ENCODE results near the gene HTR3B. TPM values are rescaled to one million over a fixed set of nuclear protein-coding genes. Genes with fewer than 3 reads are reported as not detected.

HTR3B gene
- polyA plus RNA-seq, 3 donors: 0.04 to 0.14 TPM; not detected in 1

GRCh38 chr11:113984781-113985180 is 80.2 kb downstream of the HTR3B start:
- H3K27me3 Mint-ChIP-seq (ENCODE audit: low read depth in 3 of 3): peaks cover 2 to 7% (median 7%) of the 10 kb centered on the region in 3 donors
- Histone ChIP-seq H3K4me1 (ENCODE audit: control insufficient read depth in 1 of 2, insufficient read depth in 2 of 2, low read length in 2 of 2) (no peaks in the 10 kb centered on the region), H3K9ac (ENCODE audit: insufficient read depth, low read length, poor library complexity, severe bottlenecking) (no peak overlapping the region), H3K4me2 (replicated peaks; ENCODE audit: extremely low read depth, low read length, poor library complexity, severe bottlenecking) (no peak overlapping the region), H4K20me1 (ENCODE audit: insufficient read depth, low read length) (no peaks in the 10 kb centered on the region), H3K27ac (ENCODE audit: low read depth in 1 of 2, low read length in 2 of 2) (no peak overlapping the region), H3K79me2 (ENCODE audit: insufficient read depth, low read length) (no peaks in the 10 kb centered on the region), H3K36me3 (replicated peaks in 1 of 2; ENCODE audit: control insufficient read depth in 1 of 2, insufficient read depth in 2 of 2, low read length in 2 of 2) (no peaks in the 10 kb centered on the region), H3K27me3 (ENCODE audit: control insufficient read depth in 2 of 2, insufficient read depth in 2 of 2, low read length in 2 of 2) (no peaks in the 10 kb centered on the region), H2AFZ (ENCODE audit: insufficient read depth, low read depth, low read length, poor library complexity, severe bottlenecking) (no peak overlapping the region), H3K4me3 (replicated peaks in 1 of 3; ENCODE audit: low read depth in 2 of 3, low read length in 3 of 3) (no peak overlapping the region), H3K9me3 (replicated peaks in 1 of 2; ENCODE audit: control insufficient read depth in 1 of 2, insufficient read depth in 1 of 2, low read length in 2 of 2) (no peaks in the 10 kb centered on the region)
- DNase-seq: no peak
- TF ChIP-seq CTCF (IDR thresholded peaks at IDR 0.05): no peak
- H3K4me1 Mint-ChIP-seq: peaks cover 8% of the 10 kb centered on the region
- intact Hi-C loops (cut with micrococcal nuclease): no loop called here
- H3K36me3 Mint-ChIP-seq: no peaks in the 10 kb centered on the region
- H3K4me3 Mint-ChIP-seq: no peak overlapping the region
- no peaks in the 10 kb centered on the region for H3K9me3 Mint-ChIP-seq
- 100% methylated on average over 2 of the region's 6 CpGs for WGBS (ENCODE audit: insufficient coverage)
- H3K27ac Mint-ChIP-seq: no peak overlapping the region

- H3K27ac Mint-ChIP-seq: no peak overlapping the region
- Histone ChIP-seq H3K9me3 (replicated peaks in 1 of 2; ENCODE audit: control insufficient read depth in 1 of 2, insufficient read depth in 1 of 2, low read length in 2 of 2) (no peaks in the 10 kb centered on the region), H4K20me1 (ENCODE audit: insufficient read depth, low read length) (no peaks in the 10 kb centered on the region), H3K27me3 (ENCODE audit: control insufficient read depth in 2 of 2, insufficient read depth in 2 of 2, low read length in 2 of 2) (no peaks in the 10 kb centered on the region), H3K9ac (ENCODE audit: insufficient read depth, low read length, poor library complexity, severe bottlenecking) (no peak overlapping the region), H3K4me1 (ENCODE audit: control insufficient read depth in 1 of 2, insufficient read depth in 2 of 2, low read length in 2 of 2) (no peaks in the 10 kb centered on the region), H3K36me3 (replicated peaks in 1 of 2; ENCODE audit: control insufficient read depth in 1 of 2, insufficient read depth in 2 of 2, low read length in 2 of 2) (no peaks in the 10 kb centered on the region), H3K4me2 (replicated peaks; ENCODE audit: extremely low read depth, low read length, poor library complexity, severe bottlenecking) (no peak overlapping the region), H3K4me3 (replicated peaks in 1 of 3; ENCODE audit: low read depth in 2 of 3, low read length in 3 of 3) (no peak overlapping the region), H3K27ac (ENCODE audit: low read depth in 1 of 2, low read length in 2 of 2) (no peak overlapping the region), H2AFZ (ENCODE audit: insufficient read depth, low read depth, low read length, poor library complexity, severe bottlenecking) (no peak overlapping the region), H3K79me2 (ENCODE audit: insufficient read depth, low read length) (no peaks in the 10 kb centered on the region)
- DNase-seq: no peak
- no peak overlapping the region for H3K4me3 Mint-ChIP-seq
- H3K4me1 Mint-ChIP-seq: peaks cover 2% of the 10 kb centered on the region
- intact Hi-C loops (cut with micrococcal nuclease): no loop called here
- no peak for TF ChIP-seq CTCF (IDR thresholded peaks at IDR 0.05)
- peaks cover 4 to 7% (median 4%) of the 10 kb centered on the region in 3 donors for H3K27me3 Mint-ChIP-seq (ENCODE audit: low read depth in 3 of 3)
- no peaks in the 10 kb centered on the region for H3K9me3 Mint-ChIP-seq
- 100% methylated on average over 2 of the region's 4 CpGs for WGBS (ENCODE audit: insufficient coverage)
- no peaks in the 10 kb centered on the region for H3K36me3 Mint-ChIP-seq
Observed at GRCh38 chr11:113985906-113986305, 81.3 kb downstream of the HTR3B start.

Data from CD14-positive monocyte (primary cell).